ENCODE data around the gene TMEM132D.

- no peak for TF ChIP-seq CTCF (IDR thresholded peaks at IDR 0.05; ENCODE audit: poor library complexity, severe bottlenecking)
- no peak for TF ChIP-seq TAF1 (IDR thresholded peaks at IDR 0.05; ENCODE audit: low read depth)
- no peak for TF ChIP-seq REST (IDR thresholded peaks at IDR 0.05; ENCODE audit: borderline replicate concordance)
- no peak for TF ChIP-seq POLR2AphosphoS5 (IDR thresholded peaks at IDR 0.05)
- peak; percentile 35 for TF ChIP-seq EP300 (conservative IDR thresholded peaks at IDR 0.05; ENCODE audit: poor library complexity, severe bottlenecking)
- TF ChIP-seq RAD21 (conservative IDR thresholded peaks at IDR 0.05) = no peak
Measured at GRCh38 chr12:129503802-129504201, 400.0 kb downstream of the TMEM132D start.

Data from neural cell (in vitro differentiated cells).